ENCODE measurements around the gene SMAD7.

Gene SMAD7

GRCh38 chr18:48986851-48987761, 36.3 kb upstream of the SMAD7 start:
- no peak for DNase-seq (ENCODE audit: low read depth in 2 of 2)

DNA sequence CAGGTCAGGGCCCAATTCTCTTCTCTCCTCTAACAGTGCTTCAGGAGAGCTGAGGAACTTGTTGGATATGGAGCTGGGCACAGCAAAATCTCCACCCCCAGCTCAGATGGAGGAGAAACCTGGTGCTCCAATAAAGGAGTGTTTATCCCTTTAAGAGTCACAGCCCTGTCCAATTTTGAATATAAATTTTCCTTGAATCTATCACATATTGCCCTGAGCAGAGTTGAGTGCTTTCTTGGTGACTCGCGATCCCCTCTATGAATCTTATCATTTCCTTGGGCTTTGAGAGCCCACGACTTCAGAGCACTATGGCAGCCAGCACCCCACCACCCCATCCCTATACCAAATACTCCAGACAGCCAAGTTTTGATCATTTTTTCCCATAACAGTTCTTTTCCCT, 34.4 kb upstream of the SMAD7 start:
- no peak for DNase-seq (ENCODE audit: low read depth in 2 of 2)

- no peak for DNase-seq (ENCODE audit: low read depth in 2 of 2)
Observed at GRCh38 chr18:48983793-48984437, 33.1 kb upstream of the SMAD7 start.

DNA sequence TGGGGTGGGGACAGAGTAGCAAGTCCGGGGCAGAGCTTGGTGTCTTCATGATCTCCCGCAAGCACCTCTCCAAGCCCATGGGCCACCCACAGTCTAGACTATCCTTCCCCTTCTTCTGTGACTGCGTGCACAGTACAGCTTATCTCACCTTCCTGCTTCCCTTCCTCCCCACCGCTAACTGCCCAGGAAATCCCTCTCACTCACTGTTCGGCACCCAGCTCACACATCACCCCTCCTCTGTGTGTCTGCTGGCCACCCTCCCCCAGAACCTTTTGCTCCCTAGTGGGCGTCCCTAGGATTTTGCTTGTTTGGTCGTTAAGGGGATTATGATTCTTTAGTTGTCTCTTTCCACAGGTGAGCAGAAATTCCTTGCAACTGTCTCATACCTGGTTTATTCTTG, 31.5 kb upstream of the SMAD7 start:
- no peak for DNase-seq (ENCODE audit: low read depth in 2 of 2)

- no peak for DNase-seq (ENCODE audit: low read depth in 2 of 2)
Observed at GRCh38 chr18:48979944-48980890, 29.5 kb upstream of the SMAD7 start.

DNA sequence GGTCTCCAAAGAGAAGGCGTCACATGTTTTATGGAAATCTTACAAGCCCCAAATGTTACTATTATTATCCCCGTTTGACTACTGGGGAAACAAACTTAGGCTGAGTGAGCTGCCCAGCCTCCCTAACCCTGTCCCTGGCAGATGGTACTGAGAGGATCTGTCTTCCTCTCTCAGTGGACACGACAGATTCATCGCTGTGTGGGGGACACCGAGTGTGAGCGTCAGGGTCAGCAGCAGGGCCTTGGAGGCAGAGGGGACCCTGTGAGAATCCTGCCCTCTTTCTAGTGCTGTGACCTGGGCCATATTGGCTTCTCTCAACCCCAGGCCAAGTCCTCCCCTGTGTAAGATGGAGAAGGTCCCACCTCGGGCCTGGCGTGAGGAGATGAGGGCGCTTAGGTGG, 27.1 kb upstream of the SMAD7 start:
- DNase-seq (ENCODE audit: low read depth in 2 of 2) = no peak

DNA sequence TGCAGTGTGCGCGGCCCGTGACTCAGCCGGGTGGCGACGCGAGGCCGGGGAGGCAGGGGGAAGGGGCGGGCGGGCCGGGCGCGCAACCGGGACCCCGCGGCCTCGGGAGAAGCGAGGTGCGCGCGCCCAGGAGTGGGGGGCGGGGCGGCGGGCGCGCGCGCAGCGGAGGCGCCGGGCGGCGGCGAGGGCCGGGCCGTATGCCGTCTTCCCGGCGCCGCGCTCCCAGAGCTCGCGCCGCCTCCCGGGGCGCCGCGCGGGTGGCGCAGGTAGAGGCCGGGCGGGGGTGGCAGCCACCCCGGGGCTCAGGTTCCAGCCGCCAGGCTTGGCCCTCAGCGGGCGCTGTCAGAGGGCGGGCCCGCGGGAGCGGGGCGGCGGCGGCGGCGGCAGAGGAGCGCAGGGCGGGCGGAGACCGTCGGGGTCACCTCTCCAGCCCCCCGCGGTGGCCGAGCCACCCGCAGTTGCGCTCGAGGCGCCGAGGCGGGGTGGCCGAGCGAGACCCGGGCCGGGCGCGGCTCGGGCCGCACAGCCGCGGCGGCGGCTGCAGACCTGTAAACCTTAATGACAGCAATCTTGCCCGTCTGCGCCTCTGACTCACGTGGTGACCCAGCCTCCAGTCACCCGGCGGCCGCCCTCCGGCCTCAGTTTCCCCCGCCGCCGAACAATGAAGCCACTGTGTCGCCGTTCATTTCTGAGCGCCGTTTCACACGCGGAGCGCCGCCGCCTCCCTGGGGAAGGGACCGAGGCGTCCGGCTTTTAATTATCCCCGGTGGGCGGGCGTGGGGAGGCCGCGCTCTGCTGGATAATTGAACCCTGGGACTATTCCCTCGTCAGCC, 25.3 kb upstream of the SMAD7 start:
- DNase-seq (ENCODE audit: low read depth in 2 of 2) = peak; percentile 27 to 30

DNA sequence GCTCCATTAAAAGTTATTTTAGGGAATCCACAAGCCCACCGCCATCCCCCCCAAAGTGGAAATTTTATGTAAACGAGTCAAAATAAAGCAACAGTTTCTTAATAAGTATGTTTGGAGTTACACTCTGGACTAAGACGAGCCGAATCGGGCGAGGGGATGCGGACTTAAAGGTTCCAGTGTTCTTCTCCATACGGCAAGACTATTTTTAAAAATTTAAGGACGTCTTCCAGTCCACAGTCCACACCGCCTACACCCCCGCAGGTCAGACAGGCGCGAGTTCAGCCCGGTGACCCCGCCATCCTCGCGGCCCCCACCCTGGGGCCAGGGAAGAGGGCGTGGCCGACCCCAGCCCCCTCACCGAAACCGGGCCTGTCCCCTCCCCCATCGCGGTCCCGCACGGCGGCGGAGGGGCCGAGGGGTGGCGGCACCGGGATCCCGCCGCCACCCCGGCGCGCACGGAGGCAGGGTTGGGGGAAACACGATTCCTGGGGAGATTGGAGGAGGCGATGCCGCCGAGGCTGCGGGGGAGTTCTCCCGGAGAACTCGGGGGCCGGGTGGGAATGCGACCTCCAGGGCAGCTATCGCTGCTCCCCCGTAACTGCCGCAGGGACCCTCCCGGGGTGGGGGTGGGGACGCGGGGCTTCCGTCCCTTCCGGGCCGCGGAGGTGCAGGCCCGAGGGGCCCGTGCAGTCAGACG, 24.5 kb upstream of the SMAD7 start:
- no peak for DNase-seq (ENCODE audit: low read depth in 2 of 2)

- no peak for DNase-seq (ENCODE audit: low read depth in 2 of 2)
Observed at GRCh38 chr18:48974304-48975119, 23.7 kb upstream of the SMAD7 start.

DNA sequence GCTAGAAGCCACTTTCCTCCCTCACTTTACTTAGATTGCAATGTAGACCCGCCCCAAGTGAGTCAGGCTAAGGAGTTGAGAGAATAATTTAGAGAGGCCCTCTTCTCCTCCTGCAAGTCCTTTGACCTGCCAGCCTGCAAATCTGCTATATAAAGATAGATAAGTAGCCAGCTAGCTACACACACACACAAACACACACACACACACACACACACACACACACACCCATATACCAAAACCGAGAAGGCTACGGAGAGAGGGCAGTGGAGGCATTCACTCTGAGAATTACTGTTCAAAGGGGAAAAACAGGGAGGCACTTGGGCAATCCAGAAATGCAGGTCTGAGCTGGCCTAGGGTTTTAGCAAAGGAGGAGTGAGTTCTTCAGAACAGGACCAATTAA, 23.0 kb upstream of the SMAD7 start:
- DNase-seq (ENCODE audit: low read depth in 2 of 2) = no peak

GRCh38 chr18:48968412-48969215, 17.8 kb upstream of the SMAD7 start:
- DNase-seq (ENCODE audit: low read depth in 2 of 2) = no peak

DNA sequence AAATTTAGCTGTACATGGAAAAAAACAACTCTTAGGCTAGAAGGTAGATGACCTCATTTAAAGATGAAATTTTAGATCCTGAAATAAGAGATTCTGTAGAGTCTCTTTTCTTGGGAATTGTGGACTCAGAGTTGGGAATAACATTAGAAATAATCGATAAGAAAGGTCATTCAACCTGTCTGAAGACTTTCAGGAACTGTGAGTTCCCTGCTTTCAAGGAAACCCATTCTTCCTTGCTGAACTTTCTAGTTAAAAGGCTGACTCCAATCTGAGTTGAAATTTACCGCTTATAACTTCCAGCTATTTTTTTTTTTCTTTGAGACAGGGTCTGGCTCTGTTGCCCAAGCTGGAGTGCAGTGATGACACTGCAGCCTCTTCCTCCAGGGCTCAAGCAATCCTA, 16.8 kb upstream of the SMAD7 start:
- no peak for DNase-seq (ENCODE audit: low read depth in 2 of 2)

DNA sequence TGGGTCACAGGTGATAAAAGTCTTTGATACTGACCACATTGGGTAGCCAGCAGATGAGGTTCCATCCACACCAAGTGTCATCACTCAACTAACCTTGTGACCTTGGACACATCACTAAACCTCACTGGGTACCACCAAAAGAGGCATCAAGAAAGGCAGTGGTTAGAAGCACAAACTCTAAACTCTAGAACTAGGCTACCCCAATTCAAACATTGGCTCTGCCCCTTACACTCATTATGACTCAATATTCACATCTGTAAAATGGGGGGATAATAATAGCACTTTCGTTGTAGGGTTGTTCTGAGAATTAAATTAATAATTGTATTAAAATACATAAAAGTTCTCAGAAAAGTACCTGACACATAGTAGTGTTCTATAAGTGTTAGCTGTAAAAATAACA, 15.8 kb upstream of the SMAD7 start:
- no peak for DNase-seq (ENCODE audit: low read depth in 2 of 2)

- no peak for DNase-seq (ENCODE audit: low read depth in 2 of 2)
Observed at GRCh38 chr18:48963586-48964470, 13.1 kb upstream of the SMAD7 start.

GRCh38 chr18:48962994-48963561, 12.3 kb upstream of the SMAD7 start:
- DNase-seq (ENCODE audit: low read depth in 2 of 2) = no peak

DNA sequence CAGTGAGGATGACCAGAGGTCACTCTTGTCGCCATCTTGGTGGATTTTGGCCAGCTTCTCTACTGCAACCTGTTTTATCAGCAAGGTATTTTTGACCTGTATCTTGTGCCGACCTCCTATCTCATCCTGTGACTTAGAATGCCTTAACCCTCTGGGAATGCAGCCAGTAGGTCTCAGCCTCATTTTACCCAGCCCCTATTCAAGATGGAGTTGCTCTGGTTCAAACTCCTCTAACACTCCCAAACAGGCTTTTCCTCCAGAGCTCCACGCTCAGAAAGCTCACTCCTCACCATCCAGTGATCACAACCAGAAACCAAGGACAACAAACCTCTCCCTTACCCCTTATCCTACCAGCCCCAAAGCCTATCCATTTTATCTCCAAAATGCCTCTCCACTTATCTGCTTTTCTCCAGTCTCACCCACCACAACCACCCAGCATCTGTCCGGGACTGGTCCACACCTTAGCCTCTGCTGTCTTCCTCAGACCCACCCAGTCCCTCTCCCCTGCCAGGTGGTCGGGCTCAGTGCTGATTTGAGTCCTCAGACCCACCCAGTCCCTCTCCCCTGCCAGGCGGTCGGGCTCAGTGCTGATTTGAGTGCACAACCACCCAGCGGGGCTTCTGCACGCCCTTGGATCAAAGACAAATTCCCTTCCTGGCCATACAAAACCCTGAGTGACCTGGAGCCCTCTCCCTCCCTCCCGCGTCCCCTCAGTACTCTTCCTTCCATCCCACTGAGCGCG, 11.7 kb upstream of the SMAD7 start:
- no peak for DNase-seq (ENCODE audit: low read depth in 2 of 2)

DNA sequence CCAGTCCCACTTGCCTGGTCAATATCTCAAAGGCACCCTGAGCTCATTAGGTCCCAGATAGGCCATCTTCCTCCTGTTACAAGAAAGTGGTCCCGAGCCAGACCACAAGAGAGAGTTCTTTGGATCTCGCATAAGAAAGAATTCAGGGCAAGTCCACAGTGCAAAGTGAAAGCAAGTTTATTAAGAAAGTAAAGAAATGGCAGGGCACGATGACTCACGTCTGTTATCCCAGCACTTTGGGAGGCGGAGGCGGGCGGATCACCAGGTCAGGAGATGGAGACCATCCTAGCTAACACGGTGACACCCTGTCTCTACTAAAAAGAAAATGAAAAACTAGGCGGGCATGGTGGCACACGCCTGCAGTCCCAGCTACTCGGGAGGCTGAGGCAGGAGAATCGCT, 10.8 kb upstream of the SMAD7 start:
- DNase-seq (ENCODE audit: low read depth in 2 of 2) = no peak

Measured in activated CD8-positive, alpha-beta memory T cell treated with anti-CD3 and anti-CD28 coated beads for 4 hours (primary cell).